Esophagus squamous epithelium (tissue), 4 donors: ENCODE measurements around the gene OSBPL10.

Experiments
- CTCF ChIP-seq, 6 experiments: fragments of 450-650 bp in 4 of 6; fragments of 200-600 bp in 2 of 6; sonication (generic) in 2 of 6; IDR thresholded peaks; one replicate each; pipeline ENCODE4 v1.5.1; 2016 to 2019; ENCODE audit warnings: antibody characterized with exemption in 6 of 6, mild to moderate bottlenecking in 4 of 6, moderate library complexity in 4 of 6
- POLR2A ChIP-seq, 4 donors: fragments of 450-650 bp; IDR thresholded peaks; one replicate each; pipeline ENCODE4 v1.6.1; 2017; ENCODE audit warnings: antibody characterized with exemption in 4 of 4, mild to moderate bottlenecking in 4 of 4, moderate library complexity in 3 of 4

- TF ChIP-seq CTCF (IDR thresholded peaks at IDR 0.05) (no peak), POLR2A (IDR thresholded peaks at IDR 0.05) (no peak)
These were observed 89.1 kb downstream of the OSBPL10 start for GRCh38 chr3:31891876-31892455.
